Brain microvascular endothelial cell (primary cell): ENCODE data around the gene WHAMM.

Experiments
- DNase-seq: peaks from one replicate; pipeline ENCODE4 v3.0.0-alpha.2; 2020
- H3K27ac ChIP-seq: fragments of 250-450 bp; sonication (Bioruptor Pico); 2 replicates; pipeline ENCODE4 v1.5.1; 2020; ENCODE audit warnings: mild to moderate bottlenecking, moderate library complexity
- H3K27me3 ChIP-seq: fragments of 250-450 bp; sonication (Bioruptor Pico); replicated peaks from 2 replicates; pipeline ENCODE4 v1.5.1; 2020; ENCODE audit warnings: mild to moderate bottlenecking
- H3K36me3 ChIP-seq: fragments of 250-450 bp; sonication (Bioruptor Pico); replicated peaks from 2 replicates; pipeline ENCODE4 v1.5.1; 2020; ENCODE audit warnings: mild to moderate bottlenecking
- H3K4me3 ChIP-seq: 2 replicates; pipeline ENCODE4 v1.5.1; 2011; ENCODE audit warnings: low read depth, mild to moderate bottlenecking, control low read depth, low read length, moderate library complexity
- in situ Hi-C: cut with HindIII; loops from 2 replicates; pipeline ENCODE4 v1.10.0; 2017; ENCODE audit warnings: low sequenced_read_pairs, low pct_ligation_motif_present
- TF ChIP-seq, protein P1 (sequence below): IDR thresholded peaks from 2 replicates; pipeline ENCODE4 v1.5.1; 2011; ENCODE audit warnings: low read depth, mild to moderate bottlenecking, moderate library complexity, low read length, control low read depth, inconsistent platforms; ENCODE audit errors: missing control alignments

WHAMM gene

GRCh38 chr15:82829234-82829633 lies 19.8 kb downstream of the WHAMM start:
- TF ChIP-seq, protein P1, sequence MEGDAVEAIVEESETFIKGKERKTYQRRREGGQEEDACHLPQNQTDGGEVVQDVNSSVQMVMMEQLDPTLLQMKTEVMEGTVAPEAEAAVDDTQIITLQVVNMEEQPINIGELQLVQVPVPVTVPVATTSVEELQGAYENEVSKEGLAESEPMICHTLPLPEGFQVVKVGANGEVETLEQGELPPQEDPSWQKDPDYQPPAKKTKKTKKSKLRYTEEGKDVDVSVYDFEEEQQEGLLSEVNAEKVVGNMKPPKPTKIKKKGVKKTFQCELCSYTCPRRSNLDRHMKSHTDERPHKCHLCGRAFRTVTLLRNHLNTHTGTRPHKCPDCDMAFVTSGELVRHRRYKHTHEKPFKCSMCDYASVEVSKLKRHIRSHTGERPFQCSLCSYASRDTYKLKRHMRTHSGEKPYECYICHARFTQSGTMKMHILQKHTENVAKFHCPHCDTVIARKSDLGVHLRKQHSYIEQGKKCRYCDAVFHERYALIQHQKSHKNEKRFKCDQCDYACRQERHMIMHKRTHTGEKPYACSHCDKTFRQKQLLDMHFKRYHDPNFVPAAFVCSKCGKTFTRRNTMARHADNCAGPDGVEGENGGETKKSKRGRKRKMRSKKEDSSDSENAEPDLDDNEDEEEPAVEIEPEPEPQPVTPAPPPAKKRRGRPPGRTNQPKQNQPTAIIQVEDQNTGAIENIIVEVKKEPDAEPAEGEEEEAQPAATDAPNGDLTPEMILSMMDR, result no peak
- Histone ChIP-seq H3K36me3 (peaks cover 72% of the 10 kb centered on the region), H3K27ac (no peak overlapping the region), H3K4me3 (no peak overlapping the region), H3K27me3 (no peaks in the 10 kb centered on the region)
- DNase-seq, result no peak
- in situ Hi-C loops, result no loop called here

- H3K27ac ChIP-seq, result no peak overlapping the region
- in situ Hi-C loops, result no loop called here
- TF ChIP-seq, protein P1, result no peak
- no peak for DNase-seq
- peaks cover 74% of the 10 kb centered on the region for H3K36me3 ChIP-seq
- H3K4me3 ChIP-seq, result no peak overlapping the region
- no peaks in the 10 kb centered on the region for H3K27me3 ChIP-seq
Measured at GRCh38 chr15:82830427-82831173, 21.2 kb downstream of the WHAMM start.

DNA sequence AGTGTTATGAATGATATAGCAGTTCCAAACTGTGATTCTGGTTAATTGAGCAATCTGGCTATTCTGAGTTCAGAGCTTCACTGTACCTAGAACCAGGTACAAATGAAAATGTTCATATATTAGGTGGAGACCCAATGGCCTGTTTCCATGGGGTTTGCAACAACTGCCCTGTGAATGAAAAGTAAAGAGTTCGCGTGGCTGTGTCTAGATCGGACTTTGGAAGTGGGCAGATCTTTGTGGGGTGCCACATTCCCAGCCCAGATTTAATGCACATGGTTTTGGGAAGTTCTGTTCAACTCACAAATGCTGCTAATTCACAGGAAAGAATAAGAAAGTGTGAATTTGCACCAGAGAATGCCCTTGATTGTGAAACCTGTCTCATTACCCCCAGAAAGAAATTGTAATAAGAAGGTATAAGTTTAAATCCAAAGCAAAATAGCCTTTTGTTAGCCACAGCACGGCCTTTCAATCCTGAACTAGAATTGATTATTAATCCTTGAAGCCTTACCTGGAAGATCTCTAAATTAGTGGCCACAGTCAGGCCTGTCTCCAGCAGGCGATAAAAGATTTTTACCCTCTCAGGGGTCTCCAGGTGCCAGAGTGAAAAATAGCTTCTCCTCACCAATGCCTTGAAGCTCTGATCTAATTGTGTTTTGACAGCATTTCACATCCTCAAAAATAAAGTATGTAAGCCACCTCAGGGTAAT lies 22.6 kb downstream of the WHAMM start:
- Histone ChIP-seq H3K27ac (no peak overlapping the region), H3K27me3 (no peaks in the 10 kb centered on the region), H3K36me3 (peaks cover 70% of the 10 kb centered on the region), H3K4me3 (no peak overlapping the region)
- TF ChIP-seq, protein P1, result no peak
- in situ Hi-C loops, result no loop called here
- DNase-seq, result no peak

DNA sequence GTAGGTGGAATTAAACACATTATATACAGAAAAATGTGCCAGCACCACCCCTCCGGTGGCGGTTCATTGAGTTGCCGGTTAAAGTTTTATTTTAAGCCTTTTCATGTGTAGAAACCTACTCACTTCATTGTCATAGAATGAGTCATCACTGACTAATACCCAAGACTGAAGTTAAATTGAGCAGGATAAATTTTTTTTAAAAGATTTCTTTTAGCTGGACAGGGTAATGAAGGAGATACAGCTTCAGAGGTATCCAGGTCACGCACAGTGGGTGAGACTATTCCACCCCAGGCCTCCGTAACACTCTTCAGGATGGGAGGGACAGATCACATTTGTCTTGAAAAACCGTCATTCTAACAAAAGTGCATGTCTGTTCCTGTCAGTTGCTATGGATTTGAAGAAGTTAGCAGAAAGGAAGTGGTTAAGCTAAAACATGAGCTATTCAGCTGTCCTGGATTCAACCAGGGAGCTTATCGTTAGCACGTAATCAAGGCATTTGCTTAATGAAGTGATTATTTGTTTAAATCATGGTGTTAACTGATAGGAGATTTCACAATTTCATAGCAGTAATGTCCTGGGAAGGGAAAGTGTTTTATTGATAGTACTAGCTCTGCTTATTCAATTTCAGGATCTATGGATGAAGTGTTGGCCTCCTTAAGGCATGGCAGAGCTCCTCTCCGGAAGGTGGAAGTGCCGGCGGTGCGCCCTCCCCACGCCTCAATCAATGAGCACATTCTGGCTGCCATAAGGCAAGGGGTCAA lies 23.4 kb downstream of the WHAMM start:
- Histone ChIP-seq H3K27ac (peak overlapping the region; percentile 2), H3K4me3 (no peak overlapping the region), H3K36me3 (peaks cover 70% of the 10 kb centered on the region), H3K27me3 (no peaks in the 10 kb centered on the region)
- TF ChIP-seq, protein P1, result peak; percentile 33
- DNase-seq, result peak; percentile 70
- in situ Hi-C loops, result no loop called here

DNA sequence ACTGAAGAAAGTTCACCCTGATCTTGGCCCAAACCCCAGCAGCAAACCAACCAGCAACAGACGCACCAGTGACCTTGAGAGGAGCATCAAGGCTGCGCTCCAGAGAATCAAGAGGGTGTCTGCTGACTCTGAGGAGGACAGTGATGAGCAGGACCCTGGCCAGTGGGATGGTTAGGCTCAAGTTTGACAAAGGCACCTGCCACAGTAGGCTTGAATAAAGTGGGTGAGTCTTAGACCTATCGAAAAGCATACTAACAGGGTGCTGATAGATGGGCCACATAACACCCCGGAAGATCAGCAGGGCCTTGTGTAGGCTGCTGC lies 23.9 kb downstream of the WHAMM start:
- no peak for DNase-seq
- in situ Hi-C loops, result no loop called here
- Histone ChIP-seq H3K27me3 (no peaks in the 10 kb centered on the region), H3K27ac (no peak overlapping the region), H3K36me3 (peaks cover 64% of the 10 kb centered on the region), H3K4me3 (no peak overlapping the region)
- TF ChIP-seq, protein P1, result no peak
